Neuron (in vitro differentiated cells): ENCODE results near the gene TRPM3.

ENCODE experiments used
- H2AFZ ChIP-seq: one replicate; pipeline ENCODE4 v1.6.1; 2013; ENCODE audit warnings: low read depth, mild to moderate bottlenecking, inconsistent platforms, low read length, moderate library complexity
- H3K27me3 ChIP-seq: one replicate; pipeline ENCODE4 v1.6.1; 2013; ENCODE audit warnings: low read length; ENCODE audit not compliant: insufficient read depth
- H3K36me3 ChIP-seq: one replicate; pipeline ENCODE4 v1.6.1; 2013; ENCODE audit warnings: low read length; ENCODE audit not compliant: insufficient read depth
- H3K4me1 ChIP-seq: one replicate; pipeline ENCODE4 v1.6.1; 2013; ENCODE audit warnings: low read length; ENCODE audit not compliant: insufficient read depth
- H3K4me3 ChIP-seq: 2 replicates; pipeline ENCODE4 v1.5.1; 2013; ENCODE audit warnings: mild to moderate bottlenecking, low read length, moderate library complexity
- H3K9me3 ChIP-seq: one replicate; pipeline ENCODE4 v1.6.1; 2013; ENCODE audit warnings: low read length

Gene TRPM3

GRCh38 chr9:70531311-70531710, 590.1 kb downstream of the TRPM3 start:
- H3K27me3 ChIP-seq = no peaks in the 10 kb centered on the region
- H3K36me3 ChIP-seq = no peaks in the 10 kb centered on the region
- H3K9me3 ChIP-seq = no peaks in the 10 kb centered on the region
- H3K4me1 ChIP-seq = no peaks in the 10 kb centered on the region
- no peak overlapping the region for H2AFZ ChIP-seq
- no peak overlapping the region for H3K4me3 ChIP-seq

GRCh38 chr9:70530716-70531115, 590.7 kb downstream of the TRPM3 start:
- Histone ChIP-seq H3K36me3 (no peaks in the 10 kb centered on the region), H3K9me3 (no peaks in the 10 kb centered on the region), H2AFZ (no peak overlapping the region), H3K4me3 (no peak overlapping the region), H3K27me3 (no peaks in the 10 kb centered on the region), H3K4me1 (no peaks in the 10 kb centered on the region)

- no peak overlapping the region for H2AFZ ChIP-seq
- no peaks in the 10 kb centered on the region for H3K36me3 ChIP-seq
- H3K27me3 ChIP-seq = no peaks in the 10 kb centered on the region
- no peak overlapping the region for H3K4me3 ChIP-seq
- H3K4me1 ChIP-seq = no peaks in the 10 kb centered on the region
- no peaks in the 10 kb centered on the region for H3K9me3 ChIP-seq
Observed at GRCh38 chr9:70529833-70530232, 591.6 kb downstream of the TRPM3 start.

GRCh38 chr9:70529377-70529776, 592.0 kb downstream of the TRPM3 start:
- Histone ChIP-seq H3K9me3 (no peaks in the 10 kb centered on the region), H3K4me3 (no peak overlapping the region), H3K27me3 (no peaks in the 10 kb centered on the region), H3K36me3 (no peaks in the 10 kb centered on the region), H3K4me1 (no peaks in the 10 kb centered on the region), H2AFZ (no peak overlapping the region)

- no peaks in the 10 kb centered on the region for H3K36me3 ChIP-seq
- H3K9me3 ChIP-seq = no peaks in the 10 kb centered on the region
- H3K4me3 ChIP-seq = no peak overlapping the region
- H2AFZ ChIP-seq = no peak overlapping the region
- no peaks in the 10 kb centered on the region for H3K4me1 ChIP-seq
- H3K27me3 ChIP-seq = no peaks in the 10 kb centered on the region
Observed at GRCh38 chr9:70526902-70527301, 594.5 kb downstream of the TRPM3 start.

GRCh38 chr9:70525519-70525918, 595.9 kb downstream of the TRPM3 start:
- Histone ChIP-seq H3K9me3 (no peaks in the 10 kb centered on the region), H3K4me1 (no peaks in the 10 kb centered on the region), H3K36me3 (no peaks in the 10 kb centered on the region), H3K4me3 (no peak overlapping the region), H2AFZ (no peak overlapping the region), H3K27me3 (no peaks in the 10 kb centered on the region)

- Histone ChIP-seq H3K27me3 (no peaks in the 10 kb centered on the region), H3K36me3 (no peaks in the 10 kb centered on the region), H3K4me1 (no peaks in the 10 kb centered on the region), H3K4me3 (no peak overlapping the region), H2AFZ (no peak overlapping the region), H3K9me3 (no peaks in the 10 kb centered on the region)
Observed at GRCh38 chr9:70519912-70520724, 601.3 kb downstream of the TRPM3 start.

- Histone ChIP-seq H3K36me3 (no peaks in the 10 kb centered on the region), H3K27me3 (peaks cover 4% of the 10 kb centered on the region), H2AFZ (no peak overlapping the region), H3K4me3 (no peak overlapping the region), H3K4me1 (no peaks in the 10 kb centered on the region), H3K9me3 (no peaks in the 10 kb centered on the region)
Observed at GRCh38 chr9:70517926-70518610, 603.4 kb downstream of the TRPM3 start.

GRCh38 chr9:70514273-70514672, 607.1 kb downstream of the TRPM3 start:
- no peaks in the 10 kb centered on the region for H3K36me3 ChIP-seq
- no peak overlapping the region for H3K4me3 ChIP-seq
- H2AFZ ChIP-seq = no peak overlapping the region

GRCh38 chr9:70511858-70512257, 609.6 kb downstream of the TRPM3 start:
- Histone ChIP-seq H3K4me1 (no peaks in the 10 kb centered on the region), H2AFZ (no peak overlapping the region), H3K9me3 (no peaks in the 10 kb centered on the region), H3K36me3 (no peaks in the 10 kb centered on the region), H3K4me3 (no peak overlapping the region), H3K27me3 (peaks cover 4% of the 10 kb centered on the region)

More at GRCh38 chr9:70514273-70514672, 607.1 kb downstream of the TRPM3 start:
- Histone ChIP-seq H3K4me1 (no peaks in the 10 kb centered on the region), H3K27me3 (peaks cover 4% of the 10 kb centered on the region), H3K9me3 (no peaks in the 10 kb centered on the region)

- Histone ChIP-seq H3K4me1 (no peaks in the 10 kb centered on the region), H2AFZ (no peak overlapping the region)
Observed at GRCh38 chr9:70510157-70510770, 611.2 kb downstream of the TRPM3 start.

GRCh38 chr9:70506159-70506558, 615.3 kb downstream of the TRPM3 start:
- Histone ChIP-seq H2AFZ (no peak overlapping the region), H3K9me3 (no peaks in the 10 kb centered on the region), H3K4me3 (no peak overlapping the region), H3K4me1 (no peaks in the 10 kb centered on the region), H3K36me3 (no peaks in the 10 kb centered on the region), H3K27me3 (no peaks in the 10 kb centered on the region)

More at GRCh38 chr9:70510157-70510770, 611.2 kb downstream of the TRPM3 start:
- peaks cover 4% of the 10 kb centered on the region for H3K27me3 ChIP-seq
- H3K4me3 ChIP-seq = no peak overlapping the region
- H3K9me3 ChIP-seq = no peaks in the 10 kb centered on the region
- no peaks in the 10 kb centered on the region for H3K36me3 ChIP-seq

- H3K27me3 ChIP-seq = no peaks in the 10 kb centered on the region
- H3K4me3 ChIP-seq = no peak overlapping the region
- H3K4me1 ChIP-seq = no peaks in the 10 kb centered on the region
- H3K9me3 ChIP-seq = no peaks in the 10 kb centered on the region
- no peak overlapping the region for H2AFZ ChIP-seq
- H3K36me3 ChIP-seq = no peaks in the 10 kb centered on the region
Observed at GRCh38 chr9:70504834-70505233, 616.6 kb downstream of the TRPM3 start.
